Measurements from ENCODE around the gene AQP7.

GRCh38 chr9:33449715-33450114 is 47.3 kb upstream of the AQP7 start:
- TF ChIP-seq CTCF (IDR thresholded peaks at IDR 0.05; ENCODE audit: low read depth, low read length, missing input control): no peak
- no peak for TF ChIP-seq REST (IDR thresholded peaks at IDR 0.05)
- TF ChIP-seq, protein P1, sequence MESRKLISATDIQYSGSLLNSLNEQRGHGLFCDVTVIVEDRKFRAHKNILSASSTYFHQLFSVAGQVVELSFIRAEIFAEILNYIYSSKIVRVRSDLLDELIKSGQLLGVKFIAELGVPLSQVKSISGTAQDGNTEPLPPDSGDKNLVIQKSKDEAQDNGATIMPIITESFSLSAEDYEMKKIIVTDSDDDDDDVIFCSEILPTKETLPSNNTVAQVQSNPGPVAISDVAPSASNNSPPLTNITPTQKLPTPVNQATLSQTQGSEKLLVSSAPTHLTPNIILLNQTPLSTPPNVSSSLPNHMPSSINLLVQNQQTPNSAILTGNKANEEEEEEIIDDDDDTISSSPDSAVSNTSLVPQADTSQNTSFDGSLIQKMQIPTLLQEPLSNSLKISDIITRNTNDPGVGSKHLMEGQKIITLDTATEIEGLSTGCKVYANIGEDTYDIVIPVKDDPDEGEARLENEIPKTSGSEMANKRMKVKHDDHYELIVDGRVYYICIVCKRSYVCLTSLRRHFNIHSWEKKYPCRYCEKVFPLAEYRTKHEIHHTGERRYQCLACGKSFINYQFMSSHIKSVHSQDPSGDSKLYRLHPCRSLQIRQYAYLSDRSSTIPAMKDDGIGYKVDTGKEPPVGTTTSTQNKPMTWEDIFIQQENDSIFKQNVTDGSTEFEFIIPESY (IDR thresholded peaks at IDR 0.05): no peak
- TF ChIP-seq JUND (IDR thresholded peaks at IDR 0.05): no peak
- TF ChIP-seq TAF1 (conservative IDR thresholded peaks at IDR 0.05): no peak
- no peak for TF ChIP-seq YY1 (IDR thresholded peaks at IDR 0.05)
- TF ChIP-seq ATF3 (IDR thresholded peaks at IDR 0.05): no peak
- no peak for TF ChIP-seq RXRA (IDR thresholded peaks at IDR 0.05)
- no peak for TF ChIP-seq FOXA2 (IDR thresholded peaks at IDR 0.05)
- no peak for TF ChIP-seq SP1 (IDR thresholded peaks at IDR 0.05)

All from liver (tissue), 3 donors.